Stomach (tissue), 4 donors: ENCODE data around the gene TSHZ1.

Source experiments
- CTCF ChIP-seq, 7 experiments: fragments of 450-650 bp in 4 of 7; fragments of 200-600 bp in 3 of 7; sonication (generic) in 3 of 7; IDR thresholded peaks; one replicate each; pipeline ENCODE4 v1.5.1; 2016 to 2019; ENCODE audit warnings: antibody characterized with exemption in 7 of 7, control low read depth in 2 of 7, mild to moderate bottlenecking in 1 of 7
- POLR2A ChIP-seq, 4 donors: fragments of 450-650 bp; IDR thresholded peaks; one replicate each; pipeline ENCODE4 v1.6.1; 2016; ENCODE audit warnings: antibody characterized with exemption in 4 of 4, control low read depth in 2 of 4, mild to moderate bottlenecking in 1 of 4, moderate library complexity in 1 of 4

GRCh38 chr18:75269124-75269680 is 58.6 kb downstream of the TSHZ1 start:
- TF ChIP-seq CTCF (IDR thresholded peaks at IDR 0.05) (no peak), POLR2A (IDR thresholded peaks at IDR 0.05) (no peak)
